ENCODE data around the gene RIN3.

DNA sequence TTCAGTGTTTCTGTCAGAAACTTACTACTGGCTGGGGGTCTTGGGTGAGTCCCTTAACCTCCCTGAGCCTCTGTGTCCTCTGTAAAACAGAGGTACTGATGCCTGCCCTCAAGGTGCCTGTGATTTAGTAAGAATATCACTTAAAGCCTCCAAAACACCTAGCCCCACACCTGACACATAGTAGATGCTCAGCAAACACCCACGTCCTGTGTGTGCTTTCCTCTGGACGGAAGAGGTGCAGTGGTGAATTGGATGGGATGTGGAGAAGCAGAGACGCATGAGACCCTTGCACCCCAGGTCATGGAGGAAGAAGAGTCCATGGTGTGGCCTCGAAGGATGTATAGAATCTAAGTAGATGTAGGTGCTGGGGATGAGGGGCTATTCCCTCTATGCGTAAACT is 124.3 kb downstream of the RIN3 start:
- no peak for TF ChIP-seq POLR2A (IDR thresholded peaks at IDR 0.05)
- TF ChIP-seq, protein P1, sequence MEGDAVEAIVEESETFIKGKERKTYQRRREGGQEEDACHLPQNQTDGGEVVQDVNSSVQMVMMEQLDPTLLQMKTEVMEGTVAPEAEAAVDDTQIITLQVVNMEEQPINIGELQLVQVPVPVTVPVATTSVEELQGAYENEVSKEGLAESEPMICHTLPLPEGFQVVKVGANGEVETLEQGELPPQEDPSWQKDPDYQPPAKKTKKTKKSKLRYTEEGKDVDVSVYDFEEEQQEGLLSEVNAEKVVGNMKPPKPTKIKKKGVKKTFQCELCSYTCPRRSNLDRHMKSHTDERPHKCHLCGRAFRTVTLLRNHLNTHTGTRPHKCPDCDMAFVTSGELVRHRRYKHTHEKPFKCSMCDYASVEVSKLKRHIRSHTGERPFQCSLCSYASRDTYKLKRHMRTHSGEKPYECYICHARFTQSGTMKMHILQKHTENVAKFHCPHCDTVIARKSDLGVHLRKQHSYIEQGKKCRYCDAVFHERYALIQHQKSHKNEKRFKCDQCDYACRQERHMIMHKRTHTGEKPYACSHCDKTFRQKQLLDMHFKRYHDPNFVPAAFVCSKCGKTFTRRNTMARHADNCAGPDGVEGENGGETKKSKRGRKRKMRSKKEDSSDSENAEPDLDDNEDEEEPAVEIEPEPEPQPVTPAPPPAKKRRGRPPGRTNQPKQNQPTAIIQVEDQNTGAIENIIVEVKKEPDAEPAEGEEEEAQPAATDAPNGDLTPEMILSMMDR (IDR thresholded peaks at IDR 0.05): no peak

Measured in testis (tissue), 2 donors.